ENCODE data around the gene CLN5.
"Not testable (repeated sequence)": the region's sequence is repeated elsewhere in the genome, so short reads cannot be mapped to it uniquely, and the experiment has no call there.

The CLN5 gene

GRCh38 chr13:76976490-76976889 lies 15.4 kb upstream of the CLN5 start:
- no peak for DNase-seq

DNA sequence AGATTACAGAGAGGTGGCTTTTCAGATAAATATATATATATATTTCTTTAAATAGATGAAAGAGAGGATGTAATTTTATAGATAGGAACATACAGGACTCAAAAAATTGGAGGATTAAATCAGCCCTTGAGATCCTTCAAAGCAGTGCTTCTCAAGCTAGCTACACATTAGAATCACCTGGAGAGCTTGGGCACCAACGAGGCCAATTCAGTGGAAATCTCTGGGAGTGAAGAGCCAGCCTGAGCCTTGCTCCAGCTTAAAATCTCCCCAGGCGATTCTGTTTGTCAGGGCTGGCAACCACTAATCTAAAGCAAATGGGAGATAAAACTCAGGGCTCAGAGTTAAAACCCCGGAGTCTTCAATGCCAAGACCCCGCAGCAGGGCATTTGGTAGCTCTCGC lies 15.0 kb upstream of the CLN5 start:
- peak in 1 of 6 experiments; percentile 25 for DNase-seq

DNA sequence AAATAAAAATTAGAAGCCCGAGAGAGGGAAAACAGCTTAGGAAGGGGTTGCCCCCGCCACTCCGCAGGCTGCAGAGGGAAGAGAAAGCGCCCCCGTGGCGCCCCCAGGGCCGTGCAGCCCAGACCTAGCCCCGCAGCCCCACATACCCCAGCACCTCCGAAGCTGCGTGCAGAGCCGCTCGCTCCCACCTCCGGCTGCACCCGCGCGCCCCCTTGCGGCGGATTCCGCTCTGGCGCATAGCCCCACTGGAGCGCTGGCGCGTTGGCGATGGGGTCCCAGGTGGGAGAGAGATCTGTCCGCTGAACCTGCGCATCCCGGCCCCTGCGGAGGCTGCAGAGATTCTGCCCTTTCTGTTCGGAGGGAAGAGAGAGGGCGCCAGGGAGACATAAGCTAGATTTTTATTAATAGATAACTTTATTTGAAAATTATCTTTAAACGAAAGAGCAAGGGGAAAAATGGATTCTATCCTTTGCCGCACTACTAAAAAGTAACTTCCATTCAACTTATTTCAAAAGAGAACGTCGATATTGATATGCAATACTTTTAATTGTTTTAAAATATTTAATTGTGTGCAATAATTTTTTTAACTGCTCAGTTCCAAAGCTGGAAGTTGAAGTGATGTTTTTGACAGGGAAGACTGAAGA lies 11.7 kb upstream of the CLN5 start:
- peak; percentile 50 to 88 (median 78) for DNase-seq

DNA sequence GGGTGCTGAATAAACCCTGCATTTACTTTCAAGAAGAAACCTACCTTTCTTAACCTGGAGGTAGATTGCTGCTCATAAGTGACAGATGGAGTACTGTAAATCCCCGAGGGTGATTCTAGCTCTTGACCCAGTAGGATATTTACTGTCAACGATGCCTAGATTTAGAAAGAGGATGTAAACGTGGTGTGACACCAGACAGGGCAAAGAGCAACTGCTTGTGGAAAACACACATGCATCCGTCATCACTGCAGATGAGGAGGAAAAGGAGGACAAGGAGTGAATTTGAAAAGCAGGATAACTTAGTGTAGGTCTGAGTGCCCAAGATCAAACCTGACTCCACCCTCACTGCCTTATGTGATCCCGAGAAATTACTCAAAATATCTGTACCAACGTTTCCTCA lies 9.8 kb upstream of the CLN5 start:
- no peak for DNase-seq

GRCh38 chr13:76983676-76984075 lies 8.2 kb upstream of the CLN5 start:
- DNase-seq: no peak

DNA sequence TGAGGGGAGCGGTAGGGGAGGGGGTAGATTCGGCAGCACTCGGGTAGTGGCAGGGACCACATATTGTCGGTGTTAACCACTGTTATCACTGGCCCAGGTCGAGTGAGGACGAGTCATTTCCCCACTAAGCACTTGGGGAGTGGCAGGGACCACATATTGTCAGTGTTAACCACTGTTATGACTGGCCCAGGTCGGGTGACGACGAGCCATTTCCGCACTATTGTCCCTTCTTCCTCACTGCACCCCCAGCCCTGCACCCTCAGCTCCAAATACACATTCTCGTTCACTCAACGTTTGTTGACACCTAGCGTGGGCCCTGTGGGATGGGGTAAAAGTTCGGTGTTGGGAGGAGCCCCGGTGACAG lies 467 bp upstream of the CLN5 start:
- peak in 1 of 6 experiments; percentile 35 for DNase-seq

GRCh38 chr13:76992548-76993001 lies 694 bp downstream of the CLN5 start:
- peak in 2 of 6 experiments; percentile 28 to 58 for DNase-seq

- peak in 1 of 6 experiments; percentile 36 for DNase-seq
These were observed 1.1 kb downstream of the CLN5 start for GRCh38 chr13:76993021-76993420.

DNA sequence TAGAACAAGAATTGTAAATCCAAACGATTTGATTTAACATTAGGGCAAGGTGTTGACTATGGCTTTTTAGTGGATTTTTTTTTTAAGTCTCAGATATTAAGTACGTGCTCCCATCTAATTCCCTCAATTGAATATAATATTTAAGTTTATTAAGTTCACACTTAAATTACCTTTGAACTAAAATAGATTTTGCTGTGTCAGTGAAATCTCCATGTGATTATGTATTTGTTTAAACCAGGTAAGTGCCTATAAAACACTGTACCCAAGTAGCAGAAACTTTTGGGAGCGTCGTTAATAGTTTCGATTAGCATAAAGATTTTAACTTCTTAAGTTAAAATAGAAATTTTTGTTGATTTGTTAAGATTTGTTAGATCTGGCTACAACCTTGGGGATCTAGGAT lies 1.6 kb downstream of the CLN5 start:
- no peak for DNase-seq

GRCh38 chr13:76994281-76994680 lies 2.4 kb downstream of the CLN5 start:
- DNase-seq: no peak

GRCh38 chr13:77000475-77000874 lies 8.6 kb downstream of the CLN5 start:
- no peak for DNase-seq

DNA sequence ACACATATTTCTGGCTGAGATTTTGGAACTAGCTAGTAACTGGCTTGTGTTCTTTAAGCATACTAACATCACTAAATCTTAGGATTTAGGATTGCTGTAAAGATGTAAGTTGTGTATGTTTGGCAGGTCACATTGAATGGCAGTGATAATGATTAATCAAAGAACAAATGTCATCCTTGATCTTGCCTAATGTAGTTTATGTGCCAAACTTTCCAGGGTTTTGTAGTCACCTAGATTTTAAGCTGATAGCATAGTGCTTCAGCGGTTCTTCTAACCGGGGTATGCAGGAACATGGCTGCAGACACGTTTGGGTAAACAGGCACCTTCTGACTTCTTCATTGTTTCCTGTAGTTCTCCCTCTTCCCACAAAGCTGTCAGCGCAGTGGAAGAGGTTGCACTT lies 9.7 kb downstream of the CLN5 start:
- DNase-seq: no peak

DNA sequence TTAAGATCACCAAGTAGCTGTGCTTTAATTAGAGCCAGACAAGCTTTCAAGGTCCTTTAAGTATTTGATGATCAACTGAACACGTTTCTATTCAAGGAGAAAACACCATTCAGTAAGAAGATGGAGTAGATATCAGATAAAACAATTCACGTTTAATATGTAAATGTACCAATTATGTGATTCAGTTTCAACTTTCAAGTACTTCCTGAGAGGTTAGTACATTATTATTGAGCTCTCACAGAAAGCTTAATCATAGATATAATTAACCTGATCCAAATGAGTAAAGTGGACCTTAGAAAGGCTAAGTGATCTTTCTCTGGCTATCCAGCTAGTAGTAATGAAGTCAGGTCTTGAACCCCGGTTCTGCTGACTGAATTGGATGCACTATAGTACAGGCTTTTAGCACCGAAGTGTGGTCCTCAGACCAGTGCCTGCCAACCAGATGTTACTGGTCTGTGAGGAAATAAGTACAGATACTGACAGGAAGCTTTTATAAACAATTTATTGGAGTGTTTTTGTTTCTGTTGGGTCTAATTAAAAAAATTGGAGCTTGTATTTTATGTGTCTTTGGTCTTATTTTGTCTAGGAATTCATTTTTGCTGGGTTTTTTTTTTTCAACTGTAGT lies 10.2 kb downstream of the CLN5 start:
- DNase-seq: no peak

DNA sequence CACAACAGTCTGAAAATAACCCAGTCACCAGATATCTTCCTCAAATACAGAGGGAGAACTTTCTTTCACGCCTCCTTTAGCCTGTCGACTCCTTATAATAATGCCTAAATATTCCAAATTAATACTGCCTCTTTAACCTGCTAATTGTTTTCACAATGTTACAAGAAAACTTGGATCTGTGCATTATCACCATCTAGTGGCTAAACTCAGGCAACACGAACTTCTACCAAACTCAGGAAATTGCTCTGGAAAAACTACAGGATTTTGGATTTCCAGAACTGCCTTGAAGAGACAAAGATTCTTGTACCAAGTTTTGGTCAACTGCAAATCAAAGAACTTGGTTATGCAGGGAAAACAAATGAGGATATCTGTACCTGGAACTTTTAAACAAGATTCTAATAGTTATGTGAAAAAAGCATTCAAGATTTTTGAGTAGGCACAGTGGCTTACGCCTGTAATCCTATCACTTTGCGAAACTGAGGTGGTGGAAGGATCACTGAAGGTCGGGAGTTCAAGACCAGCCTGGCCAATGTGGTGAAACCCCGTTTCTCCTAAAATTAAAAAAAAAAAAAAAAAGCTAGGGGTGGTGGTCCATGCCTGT lies 10.8 kb downstream of the CLN5 start:
- DNase-seq: peak in 1 of 6 experiments; percentile 10

GRCh38 chr13:77008337-77008736 lies 16.5 kb downstream of the CLN5 start:
- DNase-seq: not testable (repeated sequence)

- no peak for DNase-seq
These were observed 17.1 kb downstream of the CLN5 start for GRCh38 chr13:77009011-77009410.

DNA sequence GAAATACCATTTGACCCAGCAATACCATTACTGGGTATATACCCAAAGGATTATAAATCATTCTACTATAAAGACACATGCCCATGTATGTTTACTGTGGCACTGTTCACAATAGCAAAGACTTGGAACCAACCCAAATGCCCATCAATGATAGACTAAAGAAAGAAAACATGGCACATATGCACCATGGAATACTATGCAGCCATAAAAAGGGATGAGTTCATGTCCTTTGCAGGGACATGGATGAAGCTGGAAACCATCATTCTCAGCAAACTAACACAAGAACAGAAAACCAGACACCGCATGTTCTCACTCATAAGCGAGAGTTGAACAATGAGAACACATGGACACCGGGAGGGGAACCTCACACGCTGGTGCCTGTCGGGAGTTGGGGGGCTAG lies 17.8 kb downstream of the CLN5 start:
- not testable (repeated sequence) for DNase-seq

DNA sequence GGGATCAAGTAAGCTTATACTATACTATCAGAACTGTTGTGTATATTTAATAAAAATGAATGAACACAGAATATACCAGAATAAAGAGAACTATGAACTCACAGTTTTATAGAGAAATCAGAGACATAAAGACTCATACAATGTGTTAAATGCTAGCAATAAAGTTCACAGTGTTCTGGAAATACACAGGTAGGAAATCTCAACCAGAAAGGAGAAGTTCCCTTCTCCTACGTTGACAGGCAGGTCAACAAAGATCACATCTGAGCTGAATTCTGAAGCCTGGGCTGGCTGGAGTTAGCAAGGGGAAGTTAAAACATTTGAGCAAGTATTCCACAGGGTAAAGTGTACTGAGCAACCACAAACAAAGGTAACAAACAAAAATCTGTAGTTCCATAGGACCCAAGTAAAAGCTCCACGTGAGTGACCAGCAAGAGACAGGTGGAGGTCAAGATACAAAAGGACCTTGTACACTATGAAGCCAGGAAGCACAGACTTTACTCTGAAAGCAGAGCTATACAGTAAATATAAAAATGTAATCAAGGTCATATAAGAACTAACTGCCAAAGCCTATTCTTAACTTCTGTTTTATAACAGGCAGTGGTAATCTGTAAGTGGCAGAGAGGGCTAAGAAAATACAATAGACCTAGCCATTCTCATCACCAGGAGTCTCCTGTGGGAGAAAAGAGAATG lies 22.1 kb downstream of the CLN5 start:
- DNase-seq: no peak

- DNase-seq: no peak
These were observed 23.2 kb downstream of the CLN5 start for GRCh38 chr13:77014906-77015685.

GRCh38 chr13:77016251-77016812 lies 24.5 kb downstream of the CLN5 start:
- no peak for DNase-seq

- DNase-seq: no peak
These were observed 25.2 kb downstream of the CLN5 start for GRCh38 chr13:77016888-77017623.

DNA sequence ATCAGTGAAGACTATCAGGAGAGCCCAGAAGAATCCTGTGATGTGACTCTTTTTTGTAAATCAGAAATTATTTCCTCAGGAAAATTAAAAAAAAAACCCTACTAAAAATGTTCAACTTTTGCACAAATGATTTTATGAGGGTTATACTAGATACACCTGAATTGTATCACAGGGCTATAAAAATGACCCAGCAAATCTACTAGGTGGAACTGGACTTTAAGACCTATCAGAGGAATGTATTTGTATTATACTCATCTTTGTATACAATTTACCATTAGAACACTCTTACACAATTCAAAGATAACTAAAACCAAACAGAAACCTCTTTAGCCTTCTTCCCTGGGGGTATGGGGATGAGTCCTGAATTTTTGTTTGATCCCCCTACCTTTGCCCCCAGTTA lies 27.9 kb downstream of the CLN5 start:
- no peak for DNase-seq

Data from stimulated activated naive CD4-positive, alpha-beta T cell (primary cell).